HUES48 (cell line): Measurements from ENCODE around the gene GSG1.
"Not testable (repeated sequence)": the region's sequence is repeated elsewhere in the genome, so short reads cannot be mapped to it uniquely, and the experiment has no call there.

Experiments used
- H3K27ac ChIP-seq: one replicate; pipeline ENCODE4 v1.7.0; 2013; ENCODE audit warnings: low read depth, low read length, inconsistent platforms
- H3K27me3 ChIP-seq: 2 replicates; pipeline ENCODE4 v1.6.1; 2013; ENCODE audit warnings: mild to moderate bottlenecking, low read length; ENCODE audit not compliant: control insufficient read depth, insufficient read depth
- H3K36me3 ChIP-seq: 2 replicates; pipeline ENCODE4 v1.6.1; 2013; ENCODE audit warnings: low read length; ENCODE audit not compliant: control insufficient read depth, insufficient read depth
- H3K4me1 ChIP-seq: 2 replicates; pipeline ENCODE4 v1.6.1; 2013; ENCODE audit warnings: mild to moderate bottlenecking, low read length; ENCODE audit not compliant: control insufficient read depth, insufficient read depth
- H3K4me3 ChIP-seq: 2 replicates; pipeline ENCODE4 v1.5.1; 2013; ENCODE audit warnings: mild to moderate bottlenecking, low read depth, low read length
- H3K9ac ChIP-seq: 2 replicates; pipeline ENCODE4 v1.6.1; 2013; ENCODE audit warnings: mild to moderate bottlenecking, low read depth, low read length, moderate library complexity
- H3K9me3 ChIP-seq: 2 replicates; pipeline ENCODE4 v1.6.1; 2013; ENCODE audit warnings: low read length; ENCODE audit not compliant: control insufficient read depth, insufficient read depth

The GSG1 gene

GRCh38 chr12:13074396-13075117 lies 28.9 kb downstream of the GSG1 start:
- Histone ChIP-seq H3K36me3 (peaks cover 53% of the 10 kb centered on the region), H3K4me3 (no peak overlapping the region), H3K27me3 (no peaks in the 10 kb centered on the region), H3K4me1 (0 out of 2 replicates have a peak, but pooled peaks cover 2% of the 10 kb centered on the region), H3K27ac (no peak overlapping the region), H3K9me3 (no peaks in the 10 kb centered on the region), H3K9ac (no peak overlapping the region)

DNA sequence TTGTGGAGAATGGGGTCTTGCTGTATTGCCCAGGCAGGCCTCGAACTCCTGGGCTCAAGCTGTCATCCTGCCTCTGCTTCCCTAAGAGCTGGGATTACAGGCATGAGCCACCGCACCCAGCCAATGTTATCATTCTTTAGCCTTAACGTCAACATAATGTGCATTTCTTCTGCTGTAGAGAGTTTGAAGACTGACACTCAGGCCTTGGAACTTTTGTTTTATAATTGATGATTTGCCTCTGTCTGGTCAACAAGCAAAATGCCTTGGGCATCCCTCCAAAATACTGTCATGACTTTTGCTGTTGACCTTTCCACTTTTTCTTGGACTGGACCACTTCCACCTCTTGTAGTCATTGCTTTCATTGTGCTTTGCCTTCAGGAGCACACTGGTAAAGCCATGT lies 30.3 kb downstream of the GSG1 start:
- Histone ChIP-seq H3K4me1 (no peaks in the 10 kb centered on the region), H3K9me3 (no peaks in the 10 kb centered on the region), H3K36me3 (peaks cover 65% of the 10 kb centered on the region), H3K4me3 (no peak overlapping the region), H3K27me3 (no peaks in the 10 kb centered on the region), H3K27ac (no peak overlapping the region), H3K9ac (no peak overlapping the region)

GRCh38 chr12:13071305-13072280 lies 31.9 kb downstream of the GSG1 start:
- Histone ChIP-seq H3K4me3 (no peak overlapping the region), H3K9me3 (no peaks in the 10 kb centered on the region), H3K36me3 (peaks cover 75% of the 10 kb centered on the region), H3K27ac (no peak overlapping the region), H3K27me3 (no peaks in the 10 kb centered on the region), H3K4me1 (no peaks in the 10 kb centered on the region), H3K9ac (no peak overlapping the region)

DNA sequence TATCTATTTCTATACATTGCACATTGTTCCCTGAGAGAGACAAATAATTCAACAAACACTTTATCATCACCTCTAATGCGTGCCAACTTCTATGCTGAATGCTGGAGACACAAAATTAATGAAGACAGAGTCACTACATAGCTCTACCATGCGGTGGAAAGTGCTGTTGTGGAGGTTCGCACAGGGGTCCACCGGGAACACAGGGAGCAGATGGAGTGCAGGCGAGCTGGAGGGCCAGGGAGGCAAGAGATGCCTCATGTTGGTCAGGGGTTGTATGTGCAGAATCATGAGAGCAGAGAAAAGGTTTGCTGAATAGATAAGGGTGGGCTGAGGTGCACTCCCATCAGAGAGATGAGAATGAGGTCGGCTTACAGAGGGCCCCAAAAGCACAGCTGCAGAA lies 34.1 kb downstream of the GSG1 start:
- H3K9ac ChIP-seq: no peak overlapping the region
- no peaks in the 10 kb centered on the region for H3K27me3 ChIP-seq
- peaks cover 60% of the 10 kb centered on the region for H3K36me3 ChIP-seq
- no peak overlapping the region for H3K4me3 ChIP-seq
- no peak overlapping the region for H3K27ac ChIP-seq
- H3K4me1 ChIP-seq: no peaks in the 10 kb centered on the region
- H3K9me3 ChIP-seq: no peaks in the 10 kb centered on the region

DNA sequence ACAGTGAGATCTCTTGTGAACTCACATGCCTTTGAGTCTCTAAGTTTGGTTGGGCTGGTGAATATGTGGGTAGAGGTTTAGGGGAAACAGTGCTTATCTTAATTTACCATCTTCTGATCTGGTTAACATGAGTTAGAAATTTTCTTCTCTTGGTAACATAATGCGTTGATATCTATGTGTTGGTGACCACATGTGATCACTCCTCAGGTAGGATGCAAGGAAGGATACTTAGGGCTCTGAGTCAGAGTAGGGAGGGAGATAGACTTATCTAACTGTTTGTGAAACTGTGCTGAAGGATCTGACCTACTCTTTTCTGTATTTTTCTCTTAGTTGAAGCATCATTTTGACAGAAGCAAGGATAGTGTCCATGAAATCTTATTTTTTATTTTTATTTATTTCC lies 36.1 kb downstream of the GSG1 start:
- no peaks in the 10 kb centered on the region for H3K9me3 ChIP-seq
- H3K9ac ChIP-seq: no peak overlapping the region
- H3K4me1 ChIP-seq: no peaks in the 10 kb centered on the region
- peaks cover 59% of the 10 kb centered on the region for H3K36me3 ChIP-seq
- no peak overlapping the region for H3K27ac ChIP-seq
- H3K27me3 ChIP-seq: no peaks in the 10 kb centered on the region
- H3K4me3 ChIP-seq: no peak overlapping the region

DNA sequence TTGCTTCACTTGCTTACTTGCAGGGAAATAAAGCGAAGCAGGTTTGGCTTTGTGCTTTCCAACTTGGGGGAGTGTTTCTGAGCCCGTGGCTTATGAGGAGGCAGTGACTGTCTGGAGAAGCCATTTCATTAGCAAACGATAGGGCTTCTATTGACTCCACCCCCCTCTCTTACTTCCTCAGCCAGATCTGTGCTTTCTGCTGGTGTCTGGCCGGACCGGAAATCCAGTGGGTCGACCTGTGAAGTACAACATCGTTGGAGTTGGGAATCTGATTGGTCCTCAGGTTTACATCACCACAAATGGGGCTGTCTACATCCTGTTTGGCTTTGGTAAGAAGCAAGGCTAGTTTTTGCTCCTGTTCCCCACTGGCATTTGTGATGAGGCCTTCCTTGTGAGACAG lies 37.0 kb downstream of the GSG1 start:
- H3K9me3 ChIP-seq: no peaks in the 10 kb centered on the region
- H3K4me1 ChIP-seq: no peaks in the 10 kb centered on the region
- H3K27ac ChIP-seq: no peak overlapping the region
- no peaks in the 10 kb centered on the region for H3K27me3 ChIP-seq
- H3K4me3 ChIP-seq: no peak overlapping the region
- no peak overlapping the region for H3K9ac ChIP-seq
- H3K36me3 ChIP-seq: peaks cover 58% of the 10 kb centered on the region

GRCh38 chr12:13066014-13066413 lies 37.5 kb downstream of the GSG1 start:
- Histone ChIP-seq H3K27me3 (no peaks in the 10 kb centered on the region), H3K4me1 (no peaks in the 10 kb centered on the region), H3K9me3 (no peaks in the 10 kb centered on the region), H3K36me3 (peaks cover 58% of the 10 kb centered on the region), H3K4me3 (no peak overlapping the region), H3K9ac (no peak overlapping the region), H3K27ac (no peak overlapping the region)

GRCh38 chr12:13062669-13063068 lies 40.8 kb downstream of the GSG1 start:
- Histone ChIP-seq H3K9me3 (no peaks in the 10 kb centered on the region), H3K4me1 (no peaks in the 10 kb centered on the region), H3K27me3 (no peaks in the 10 kb centered on the region), H3K36me3 (peaks cover 56% of the 10 kb centered on the region), H3K4me3 (no peak overlapping the region), H3K27ac (no peak overlapping the region), H3K9ac (no peak overlapping the region)

DNA sequence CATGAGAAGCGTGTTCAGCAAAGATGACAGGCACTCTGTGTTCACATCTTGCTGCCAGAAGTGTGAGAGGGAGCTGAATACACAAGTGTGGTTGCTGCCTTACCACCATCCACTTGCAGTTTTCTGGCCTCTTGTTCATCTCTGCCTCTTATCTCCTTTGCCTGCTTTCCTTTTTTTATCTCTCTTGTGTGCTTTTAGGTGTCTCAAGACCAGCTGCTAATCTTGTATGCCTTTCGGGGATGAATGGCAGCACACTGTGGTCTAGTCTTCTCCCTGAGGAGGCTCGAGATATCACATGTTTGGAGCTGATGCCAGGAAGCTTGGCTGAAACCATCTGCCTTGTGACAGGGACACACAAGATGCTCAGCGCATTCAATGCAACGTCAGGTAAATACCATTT lies 42.1 kb downstream of the GSG1 start:
- Histone ChIP-seq H3K27ac (no peak overlapping the region), H3K9me3 (no peaks in the 10 kb centered on the region), H3K36me3 (peaks cover 49% of the 10 kb centered on the region), H3K4me3 (no peak overlapping the region), H3K9ac (no peak overlapping the region), H3K4me1 (no peaks in the 10 kb centered on the region), H3K27me3 (no peaks in the 10 kb centered on the region)

GRCh38 chr12:13060581-13060980 lies 42.9 kb downstream of the GSG1 start:
- Histone ChIP-seq H3K27me3 (no peaks in the 10 kb centered on the region), H3K4me1 (peaks cover 4% of the 10 kb centered on the region; the same call in 1 of the 2 replicates), H3K36me3 (peaks cover 53% of the 10 kb centered on the region), H3K4me3 (no peak overlapping the region), H3K27ac (no peak overlapping the region), H3K9me3 (no peaks in the 10 kb centered on the region), H3K9ac (no peak overlapping the region)

DNA sequence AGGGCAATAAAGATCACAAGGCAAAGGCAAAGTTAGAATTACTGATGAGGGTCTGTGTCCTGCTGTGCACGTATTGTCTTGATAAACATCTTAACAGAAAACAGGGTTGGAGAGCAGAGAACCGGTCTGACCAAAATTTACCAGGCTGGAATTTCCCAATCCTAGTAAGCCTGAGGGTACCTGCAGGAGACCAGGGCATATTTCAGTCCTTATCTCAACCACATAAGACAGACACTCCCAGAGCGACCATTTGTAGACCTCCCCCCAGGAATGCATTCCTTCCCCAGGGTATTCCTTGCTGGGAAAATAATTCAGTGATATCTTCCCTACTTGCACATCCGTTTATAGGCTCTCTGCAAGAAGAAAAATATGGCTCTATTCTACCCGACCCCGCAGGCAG lies 49.9 kb downstream of the GSG1 start:
- Histone ChIP-seq H3K4me1 (peaks cover 15% of the 10 kb centered on the region), H3K36me3 (peaks cover 11% of the 10 kb centered on the region), H3K9me3 (peaks cover 17% of the 10 kb centered on the region)
- not testable (repeated sequence) for H3K4me3 ChIP-seq, H3K9ac ChIP-seq, H3K27ac ChIP-seq, H3K27me3 ChIP-seq
